PFSK-1 (cell line): ENCODE results near the gene APOH.

Source experiments
- FOXP2 ChIP-seq: optimal IDR thresholded peaks from 2 replicates; pipeline ENCODE3; 2011; ENCODE audit warnings: borderline replicate concordance, control low read depth, inconsistent platforms; ENCODE audit not compliant: insufficient read depth; ENCODE audit errors: extremely low read length, extremely low read depth
- POLR2AphosphoS5 ChIP-seq: IDR thresholded peaks from 2 replicates; pipeline ENCODE4 v1.6.1; 2012; ENCODE audit warnings: low read depth, mild to moderate bottlenecking, control low read depth, low read length, moderate library complexity
- REST ChIP-seq, 2 experiments: IDR thresholded peaks; 2 replicates each; pipeline versions ENCODE4 v1.6.1 to v1.8.0; 2011 to 2012; ENCODE audit warnings: low read depth in 2 of 2, low read length in 2 of 2, control low read depth in 1 of 2, inconsistent platforms in 1 of 2, mild to moderate bottlenecking in 1 of 2, moderate library complexity in 1 of 2; ENCODE audit not compliant: insufficient read depth in 1 of 2
- SIN3A ChIP-seq: IDR thresholded peaks from 2 replicates; pipeline ENCODE4 v1.6.1; 2012; ENCODE audit warnings: mild to moderate bottlenecking, low read length, moderate library complexity, borderline replicate concordance; ENCODE audit not compliant: insufficient read depth
- TAF1 ChIP-seq: IDR thresholded peaks from 2 replicates; pipeline ENCODE4 v1.6.1; 2012; ENCODE audit warnings: low read length, control low read depth, borderline replicate concordance; ENCODE audit not compliant: insufficient read depth

- no peak for TF ChIP-seq FOXP2
- no peak for TF ChIP-seq POLR2AphosphoS5
- no peak for TF ChIP-seq TAF1
- no peak for TF ChIP-seq REST (IDR thresholded peaks at IDR 0.05; ENCODE audit: insufficient read depth in 1 of 2, low read depth in 2 of 2, low read length in 2 of 2)
- no peak for TF ChIP-seq SIN3A
These were observed 1.8 kb upstream of the APOH start for GRCh38 chr17:66230922-66231591.
